HCT116 (cell line): ENCODE results near the gene TAF8. TPM values are rescaled to one million over a fixed set of nuclear protein-coding genes. Genes with fewer than 3 reads are reported as not detected.

Experiments used
- ATAC-seq: fragments of 200-7000 bp; cut with Tn5 transposase; 2 replicates; pipeline ENCODE4 v1.9.1; 2020; ENCODE audit warnings: mild to moderate bottlenecking, moderate library complexity
- BruUV-seq: library from RNA; stranded (reverse); fragments of 400-500 nt; replicated peaks from 2 replicates; lab custom pipeline; 2021; lab: Mats Ljungman, UMichigan
- CTCF ChIA-PET: fragments of 300-600 bp; sonication (Branson Sonifier 250); formaldehyde crosslinking; loops from one replicate; lab custom pipeline; 2021; ENCODE audit warnings: antibody characterized with exemption; lab: Charles Lee
- POLR2A ChIA-PET: fragments of 300-600, 350-600 bp; sonication (Branson Sonifier 250); formaldehyde crosslinking; loops from one replicate; lab custom pipeline; 2021; ENCODE audit warnings: antibody characterized with exemption; lab: Charles Lee
- RAD21 ChIA-PET, 2 experiments: fragments of 300-600 bp; sonication (Branson Sonifier 250); formaldehyde crosslinking; loops; one replicate each; lab custom pipeline; 2023; ENCODE audit warnings: low total read pairs in 2 of 2; ENCODE audit not compliant: uncharacterized antibody in 2 of 2, unreplicated experiment in 2 of 2, low non-redundant PET in 1 of 2; lab: Charles Lee
- DNase-seq: peaks from one replicate; pipeline ENCODE4 v3.0.0-alpha.2; 2010; ENCODE audit warnings: low read depth, low spot score
- H2AFZ ChIP-seq: fragments of 200-600 bp; shearing (Covaris generic), sonication (generic); 2 replicates; pipeline ENCODE4 v1.6.1; 2017; ENCODE audit warnings: low read depth, mixed run types, mixed read lengths, antibody characterized with exemption, low read length; ENCODE audit not compliant: poor library complexity, severe bottlenecking
- H3K27ac ChIP-seq: 2 replicates; pipeline ENCODE4 v1.5.1; 2012; ENCODE audit warnings: low read depth, low read length
- H3K27me3 ChIP-seq: fragments of 200-600 bp; sonication (generic); 2 replicates; pipeline ENCODE4 v1.6.1; 2016; ENCODE audit warnings: mixed run types, low read length, mixed read lengths; ENCODE audit not compliant: insufficient read depth
- H3K36me3 ChIP-seq, 2 experiments: fragments of 200-500 bp in 1 of 2; fragments of 200-600 bp in 1 of 2; sonication (Bioruptor generic) in 1 of 2; sonication (generic) in 1 of 2; 2 replicates each; pipeline versions ENCODE4 v1.5.1 to v1.6.1; 2014 to 2016; ENCODE audit warnings: low read length in 2 of 2, inconsistent platforms in 1 of 2, mixed read lengths in 1 of 2, mixed run types in 1 of 2; ENCODE audit not compliant: insufficient read depth in 2 of 2, control insufficient read depth in 1 of 2
- H3K4me1 ChIP-seq, 2 experiments: fragments of 200-600 bp in 1 of 2; sonication (generic) in 1 of 2; 2 replicates each; pipeline versions ENCODE4 v1.5.1 to v1.6.1; 2012 to 2017; ENCODE audit warnings: low read length in 2 of 2, inconsistent platforms in 1 of 2, mild to moderate bottlenecking in 1 of 2, mixed read lengths in 1 of 2, mixed run types in 1 of 2, moderate library complexity in 1 of 2; ENCODE audit not compliant: insufficient read depth in 2 of 2, control insufficient read depth in 1 of 2
- H3K4me2 ChIP-seq: fragments of 200-600 bp; sonication (generic); 2 replicates; pipeline ENCODE4 v1.6.1; 2017; ENCODE audit warnings: mixed run types, low read length, mixed read lengths
- H3K4me3 ChIP-seq, 2 experiments: fragments of 200-600 bp in 1 of 2; sonication (generic) in 1 of 2; replicated peaks in 1 of 2; 2 replicates each; pipeline ENCODE4 v1.5.1; 2011 to 2016; ENCODE audit warnings: low read length in 2 of 2, control low read depth in 1 of 2, low read depth in 1 of 2, mild to moderate bottlenecking in 1 of 2, mixed read lengths in 1 of 2, mixed run types in 1 of 2
- H3K79me2 ChIP-seq: fragments of 200-600 bp; sonication (generic); 2 replicates; pipeline ENCODE4 v1.6.1; 2017; ENCODE audit warnings: mild to moderate bottlenecking, mixed run types, low read length, moderate library complexity, mixed read lengths; ENCODE audit not compliant: insufficient read depth
- H3K9ac ChIP-seq: fragments of 200-600 bp; sonication (generic); 2 replicates; pipeline ENCODE4 v1.6.1; 2016; ENCODE audit warnings: low read length, mixed read lengths
- H3K9me2 ChIP-seq: fragments of 200-600 bp; sonication (generic), shearing (Covaris generic); 2 replicates; pipeline ENCODE4 v1.6.1; 2017; ENCODE audit warnings: mixed run types, mild to moderate bottlenecking, moderate library complexity; ENCODE audit not compliant: insufficient read depth
- H3K9me3 ChIP-seq, 2 experiments: fragments of 200-500 bp in 1 of 2; fragments of 200-600 bp in 1 of 2; sonication (Bioruptor generic) in 1 of 2; sonication (generic) in 1 of 2; 2 replicates each; pipeline ENCODE4 v1.6.1; 2014 to 2017; ENCODE audit warnings: low read length in 2 of 2, mixed read lengths in 2 of 2, inconsistent platforms in 1 of 2, low read depth in 1 of 2, mild to moderate bottlenecking in 1 of 2, mixed run types in 1 of 2, moderate library complexity in 1 of 2; ENCODE audit not compliant: control insufficient read depth in 1 of 2, insufficient read depth in 1 of 2
- H4K20me1 ChIP-seq: fragments of 200-600 bp; sonication (generic), shearing (Covaris generic); 2 replicates; pipeline ENCODE4 v1.6.1; 2017; ENCODE audit warnings: mixed run types, mild to moderate bottlenecking, moderate library complexity; ENCODE audit not compliant: insufficient read depth
- CBX3 ChIP-seq: IDR thresholded peaks from 2 replicates; pipeline ENCODE4 v1.6.1; 2012; ENCODE audit warnings: low read depth
- EGR1 ChIP-seq: IDR thresholded peaks from 2 replicates; pipeline ENCODE4 v1.6.1; 2012; ENCODE audit warnings: low read depth
- EZH2 ChIP-seq: fragments of 200-600 bp; sonication (generic); IDR thresholded peaks from 2 replicates; pipeline ENCODE4 v1.6.1; 2017; ENCODE audit warnings: antibody characterized with exemption, mixed run types
- EZH2phosphoT487 ChIP-seq: fragments of 200-600 bp; IDR thresholded peaks from 2 replicates; pipeline ENCODE4 v1.6.1; 2018; ENCODE audit warnings: antibody characterized with exemption, borderline replicate concordance
- FOSL1 ChIP-seq: IDR thresholded peaks from 2 replicates; pipeline ENCODE4 v1.6.1; 2012; ENCODE audit warnings: low read depth
- JUND ChIP-seq: IDR thresholded peaks from 2 replicates; pipeline ENCODE4 v1.6.1; 2012
- RAD21 ChIP-seq: IDR thresholded peaks from 2 replicates; pipeline ENCODE4 v1.6.1; 2012; ENCODE audit warnings: low read depth, mild to moderate bottlenecking
- SIN3A ChIP-seq: IDR thresholded peaks from 2 replicates; pipeline ENCODE4 v1.6.1; 2012; ENCODE audit warnings: low read depth
- SP1 ChIP-seq: IDR thresholded peaks from 2 replicates; pipeline ENCODE4 v1.6.1; 2012; ENCODE audit warnings: low read depth
- ZFX ChIP-seq: fragments of 450-650 bp; IDR thresholded peaks from 2 replicates; pipeline ENCODE4 v1.6.1; 2017
- ZNF274 ChIP-seq: fragments of 200-500 bp; sonication (Bioruptor generic); IDR thresholded peaks from 2 replicates; pipeline ENCODE4 v1.6.1; 2014; ENCODE audit warnings: mild to moderate bottlenecking, low read depth, low read length, inconsistent platforms
- intact Hi-C: fragments of 100-400 bp; cut with micrococcal nuclease; formaldehyde crosslinking; loops from 2 replicates; pipeline ENCODE4 v1.10.0; 2022
- total RNA-seq: library from RNA; stranded (reverse); gene quantifications from one replicate; pipeline ENCODE4 v1.2.1, GENCODE V29; 2021; ENCODE audit not compliant: unreplicated experiment
- TF ChIP-seq, protein P1 (sequence below): IDR thresholded peaks from 2 replicates; pipeline ENCODE4 v1.6.1; 2011; ENCODE audit warnings: mild to moderate bottlenecking, low read length, moderate library complexity; ENCODE audit not compliant: insufficient replicate concordance; ENCODE audit errors: extremely low read depth
- TF ChIP-seq, protein P2 (sequence below): IDR thresholded peaks from 2 replicates; pipeline ENCODE4 v1.6.1; 2012; ENCODE audit warnings: low read depth

TAF8 gene
- total RNA-seq, 1 experiment from 2014 or later: 29.5 TPM

DNA sequence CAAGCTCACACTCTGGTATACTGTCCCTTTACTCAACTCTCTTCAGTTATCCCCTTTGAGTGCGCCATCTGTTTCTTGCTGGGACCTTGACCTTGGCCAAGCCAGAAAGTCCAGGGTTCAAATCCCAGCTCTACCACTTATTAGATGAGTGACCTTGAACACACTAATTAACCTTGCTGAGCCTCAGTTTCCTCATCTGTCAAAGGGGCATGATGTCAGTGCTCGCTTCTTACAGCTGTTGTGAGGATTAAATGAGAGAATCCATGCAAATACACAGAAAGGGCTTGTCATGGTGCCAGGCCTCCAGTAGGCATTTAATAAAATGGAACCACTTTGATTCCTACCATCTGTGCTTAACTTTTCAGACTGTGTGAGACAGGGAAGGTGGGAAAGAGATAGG lies 57.7 kb downstream of the TAF8 start:
- ChIA-PET POLR2A (no interaction called here), CTCF (no interaction called here)
- no peak overlapping the region for H3K4me2 ChIP-seq

More for the DNA sequence above, 57.7 kb downstream of the TAF8 start:
- no peak overlapping the region for H3K4me3 ChIP-seq
- no peak overlapping the region for H2AFZ ChIP-seq
- no peaks in the 10 kb centered on the region for H3K9me3 ChIP-seq
- no peaks in the 10 kb centered on the region for H3K27me3 ChIP-seq
- H3K9ac ChIP-seq: no peak overlapping the region
- H3K79me2 ChIP-seq: no peaks in the 10 kb centered on the region
- peaks cover 0 to 8% of the 10 kb centered on the region in 2 experiments; a peak in 3 of 4 replicates for H3K4me1 ChIP-seq
- intact Hi-C loops: no loop called here
- peaks cover 3 to 14% of the 10 kb centered on the region in 2 experiments; a peak in 2 of 4 replicates for H3K36me3 ChIP-seq
- TF ChIP-seq, protein P1, sequence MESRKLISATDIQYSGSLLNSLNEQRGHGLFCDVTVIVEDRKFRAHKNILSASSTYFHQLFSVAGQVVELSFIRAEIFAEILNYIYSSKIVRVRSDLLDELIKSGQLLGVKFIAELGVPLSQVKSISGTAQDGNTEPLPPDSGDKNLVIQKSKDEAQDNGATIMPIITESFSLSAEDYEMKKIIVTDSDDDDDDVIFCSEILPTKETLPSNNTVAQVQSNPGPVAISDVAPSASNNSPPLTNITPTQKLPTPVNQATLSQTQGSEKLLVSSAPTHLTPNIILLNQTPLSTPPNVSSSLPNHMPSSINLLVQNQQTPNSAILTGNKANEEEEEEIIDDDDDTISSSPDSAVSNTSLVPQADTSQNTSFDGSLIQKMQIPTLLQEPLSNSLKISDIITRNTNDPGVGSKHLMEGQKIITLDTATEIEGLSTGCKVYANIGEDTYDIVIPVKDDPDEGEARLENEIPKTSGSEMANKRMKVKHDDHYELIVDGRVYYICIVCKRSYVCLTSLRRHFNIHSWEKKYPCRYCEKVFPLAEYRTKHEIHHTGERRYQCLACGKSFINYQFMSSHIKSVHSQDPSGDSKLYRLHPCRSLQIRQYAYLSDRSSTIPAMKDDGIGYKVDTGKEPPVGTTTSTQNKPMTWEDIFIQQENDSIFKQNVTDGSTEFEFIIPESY: no peak
- TF ChIP-seq JUND (no peak), ZFX (no peak), ZNF274 (no peak), FOSL1 (no peak), EZH2phosphoT487 (no peak), EGR1 (no peak), SP1 (no peak), SIN3A (no peak), CBX3 (no peak), RAD21 (no peak), EZH2 (no peak)
- TF ChIP-seq, protein P2, sequence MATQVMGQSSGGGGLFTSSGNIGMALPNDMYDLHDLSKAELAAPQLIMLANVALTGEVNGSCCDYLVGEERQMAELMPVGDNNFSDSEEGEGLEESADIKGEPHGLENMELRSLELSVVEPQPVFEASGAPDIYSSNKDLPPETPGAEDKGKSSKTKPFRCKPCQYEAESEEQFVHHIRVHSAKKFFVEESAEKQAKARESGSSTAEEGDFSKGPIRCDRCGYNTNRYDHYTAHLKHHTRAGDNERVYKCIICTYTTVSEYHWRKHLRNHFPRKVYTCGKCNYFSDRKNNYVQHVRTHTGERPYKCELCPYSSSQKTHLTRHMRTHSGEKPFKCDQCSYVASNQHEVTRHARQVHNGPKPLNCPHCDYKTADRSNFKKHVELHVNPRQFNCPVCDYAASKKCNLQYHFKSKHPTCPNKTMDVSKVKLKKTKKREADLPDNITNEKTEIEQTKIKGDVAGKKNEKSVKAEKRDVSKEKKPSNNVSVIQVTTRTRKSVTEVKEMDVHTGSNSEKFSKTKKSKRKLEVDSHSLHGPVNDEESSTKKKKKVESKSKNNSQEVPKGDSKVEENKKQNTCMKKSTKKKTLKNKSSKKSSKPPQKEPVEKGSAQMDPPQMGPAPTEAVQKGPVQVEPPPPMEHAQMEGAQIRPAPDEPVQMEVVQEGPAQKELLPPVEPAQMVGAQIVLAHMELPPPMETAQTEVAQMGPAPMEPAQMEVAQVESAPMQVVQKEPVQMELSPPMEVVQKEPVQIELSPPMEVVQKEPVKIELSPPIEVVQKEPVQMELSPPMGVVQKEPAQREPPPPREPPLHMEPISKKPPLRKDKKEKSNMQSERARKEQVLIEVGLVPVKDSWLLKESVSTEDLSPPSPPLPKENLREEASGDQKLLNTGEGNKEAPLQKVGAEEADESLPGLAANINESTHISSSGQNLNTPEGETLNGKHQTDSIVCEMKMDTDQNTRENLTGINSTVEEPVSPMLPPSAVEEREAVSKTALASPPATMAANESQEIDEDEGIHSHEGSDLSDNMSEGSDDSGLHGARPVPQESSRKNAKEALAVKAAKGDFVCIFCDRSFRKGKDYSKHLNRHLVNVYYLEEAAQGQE: no peak
- no peaks in the 10 kb centered on the region for H3K9me2 ChIP-seq
- H3K27ac ChIP-seq: no peak overlapping the region
- no TSS peak for BruUV-seq
- H4K20me1 ChIP-seq: no peaks in the 10 kb centered on the region
- RAD21 ChIA-PET: no interaction called here
- DNase-seq: no peak
- ATAC-seq: no peak
